ELF-1 (cell line): ENCODE measurements around the gene ENO3.
A peak's percentile ranks its signal among the peaks of the same experiment; 100 is the strongest.

Source experiments
- DNase-seq: peaks from one replicate; pipeline ENCODE4 v3.0.0-alpha.2; 2016; ENCODE audit warnings: low read depth, low spot score

ENO3 gene

DNA sequence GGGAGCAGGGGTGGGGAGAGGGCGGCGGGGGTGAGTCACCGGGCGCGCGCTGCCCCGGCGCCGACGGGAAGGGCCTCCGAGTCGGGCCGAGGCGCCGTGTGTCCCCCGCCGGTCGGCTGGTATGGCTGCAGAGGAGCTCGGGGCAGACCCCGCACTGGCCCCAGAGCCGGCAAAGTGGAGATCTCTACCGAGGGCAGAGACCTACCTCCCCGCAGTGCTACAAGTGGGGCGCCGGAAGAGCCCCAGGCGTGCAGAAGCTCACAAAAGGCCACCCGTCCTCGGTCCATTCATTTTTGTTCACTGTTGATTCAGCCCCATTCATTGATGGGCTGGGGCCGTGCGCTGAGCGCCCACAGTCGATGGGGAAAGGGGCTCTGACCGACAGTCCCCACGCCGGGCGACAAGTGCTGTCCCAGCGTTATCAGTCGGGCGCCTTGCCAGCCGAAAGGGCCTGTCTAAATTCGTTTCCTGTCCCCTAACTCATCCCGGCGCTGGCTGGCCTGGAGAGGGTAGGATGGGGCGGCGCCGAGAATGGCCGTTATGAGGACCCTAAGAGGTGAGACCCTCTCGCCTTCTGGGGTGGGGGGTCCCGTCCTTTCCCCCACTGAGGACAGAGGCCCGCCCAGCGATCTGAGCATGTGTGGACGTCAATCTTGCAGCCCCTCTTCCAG, 709 bp upstream of the ENO3 start:
- DNase-seq = peak; percentile 72

DNA sequence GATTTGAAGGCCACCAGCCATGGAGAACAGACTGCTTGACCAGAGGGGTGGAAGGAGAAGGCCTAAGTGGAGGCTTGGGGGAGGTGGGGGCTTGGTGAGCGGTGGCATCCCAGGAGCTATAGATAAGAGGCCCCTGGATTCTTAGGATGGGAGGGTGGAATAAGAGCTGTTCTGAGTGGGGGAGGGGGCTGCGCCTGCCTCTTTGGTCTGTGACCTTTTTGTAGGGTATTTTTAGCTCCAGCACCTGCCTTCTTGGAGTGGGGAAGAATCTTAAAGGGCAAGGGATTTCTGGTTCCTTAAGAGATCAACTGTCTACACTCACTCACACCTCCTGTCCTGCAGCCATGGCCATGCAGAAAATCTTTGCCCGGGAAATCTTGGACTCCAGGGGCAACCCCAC, 567 bp downstream of the ENO3 start:
- peak; percentile 29 for DNase-seq

- DNase-seq = no peak
Measured at GRCh38 chr17:4953451-4953961, 2.6 kb downstream of the ENO3 start.

DNA sequence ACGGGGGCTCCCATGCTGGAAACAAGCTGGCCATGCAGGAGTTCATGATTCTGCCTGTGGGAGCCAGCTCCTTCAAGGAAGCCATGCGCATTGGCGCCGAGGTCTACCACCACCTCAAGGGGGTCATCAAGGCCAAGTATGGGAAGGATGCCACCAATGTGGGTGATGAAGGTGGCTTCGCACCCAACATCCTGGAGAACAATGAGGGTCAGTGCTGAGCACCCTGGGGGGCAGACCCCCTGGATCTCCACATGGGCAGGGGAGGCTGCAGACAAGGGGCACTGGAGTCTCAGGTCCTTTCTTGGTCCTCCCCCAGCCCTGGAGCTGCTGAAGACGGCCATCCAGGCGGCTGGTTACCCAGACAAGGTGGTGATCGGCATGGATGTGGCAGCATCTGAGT, 4.2 kb downstream of the ENO3 start:
- no peak for DNase-seq

GRCh38 chr17:4956493-4957061, 5.7 kb downstream of the ENO3 start:
- peak; percentile 41 for DNase-seq

GRCh38 chr17:4958102-4958501, 7.2 kb downstream of the ENO3 start:
- no peak for DNase-seq

GRCh38 chr17:4959261-4959965, 8.5 kb downstream of the ENO3 start:
- DNase-seq = peak; percentile 47

DNA sequence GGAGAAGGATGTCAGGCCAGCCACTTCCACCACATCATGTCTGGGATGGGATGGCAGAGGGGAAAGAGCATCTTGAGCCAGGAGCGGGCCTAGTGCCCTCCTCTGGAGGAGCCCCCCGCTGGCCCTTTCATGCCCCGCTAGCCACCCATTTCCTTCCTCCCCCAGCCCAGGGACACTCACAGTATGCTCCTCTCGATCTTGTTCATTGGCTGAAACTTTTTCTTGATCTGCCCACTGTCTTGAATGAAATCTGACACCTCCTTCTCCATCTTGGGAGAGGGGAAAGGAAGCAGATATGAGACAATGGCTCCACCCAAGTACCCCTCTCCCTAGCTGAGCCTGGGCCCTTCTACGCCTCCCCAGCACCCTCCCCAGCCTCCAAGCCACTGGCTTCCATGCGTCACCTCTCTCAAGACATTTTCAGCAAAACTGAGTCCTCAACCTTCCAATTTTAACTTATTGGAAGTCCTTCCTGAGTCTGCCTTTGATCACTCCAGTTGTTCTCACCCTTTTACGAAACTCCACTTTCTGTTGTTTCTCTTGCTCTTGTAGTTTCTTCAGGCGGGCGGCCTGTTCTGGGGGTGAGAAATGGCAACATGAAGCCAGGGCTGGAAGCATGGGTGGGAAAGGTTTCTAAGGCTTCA, 9.5 kb downstream of the ENO3 start:
- peak; percentile 32 for DNase-seq

DNA sequence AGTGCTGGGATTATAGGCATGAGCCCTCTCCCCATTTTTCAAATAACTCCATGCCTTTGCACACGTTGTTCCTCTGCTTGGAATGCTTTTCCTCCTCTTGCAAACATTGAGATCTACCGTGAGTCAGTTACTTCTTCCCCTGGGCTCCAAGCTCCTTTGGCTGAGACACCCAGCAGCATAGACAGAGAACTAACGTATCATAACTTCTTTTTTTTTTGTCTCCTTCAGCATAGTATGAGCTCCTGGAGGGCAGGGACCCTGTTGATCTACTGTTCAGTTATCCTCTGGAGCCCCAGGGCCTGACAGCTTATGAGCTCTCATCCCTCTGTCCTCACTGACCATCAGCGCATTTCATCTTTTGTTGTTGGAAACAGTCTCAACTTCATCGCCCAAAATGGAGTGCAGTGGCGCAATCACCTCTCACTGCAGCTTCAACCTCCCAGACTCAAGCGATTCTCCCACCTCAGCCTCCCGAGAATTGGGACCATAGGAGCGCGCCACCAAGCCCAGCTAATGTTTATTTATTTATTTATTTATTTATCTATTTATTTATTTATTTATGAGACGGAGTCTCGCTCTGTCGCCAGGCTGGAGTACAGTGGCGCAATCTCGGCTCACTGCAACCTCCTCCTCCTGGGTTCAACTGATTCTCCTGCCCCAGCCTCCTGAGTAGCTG, 14.5 kb downstream of the ENO3 start:
- no peak for DNase-seq

DNA sequence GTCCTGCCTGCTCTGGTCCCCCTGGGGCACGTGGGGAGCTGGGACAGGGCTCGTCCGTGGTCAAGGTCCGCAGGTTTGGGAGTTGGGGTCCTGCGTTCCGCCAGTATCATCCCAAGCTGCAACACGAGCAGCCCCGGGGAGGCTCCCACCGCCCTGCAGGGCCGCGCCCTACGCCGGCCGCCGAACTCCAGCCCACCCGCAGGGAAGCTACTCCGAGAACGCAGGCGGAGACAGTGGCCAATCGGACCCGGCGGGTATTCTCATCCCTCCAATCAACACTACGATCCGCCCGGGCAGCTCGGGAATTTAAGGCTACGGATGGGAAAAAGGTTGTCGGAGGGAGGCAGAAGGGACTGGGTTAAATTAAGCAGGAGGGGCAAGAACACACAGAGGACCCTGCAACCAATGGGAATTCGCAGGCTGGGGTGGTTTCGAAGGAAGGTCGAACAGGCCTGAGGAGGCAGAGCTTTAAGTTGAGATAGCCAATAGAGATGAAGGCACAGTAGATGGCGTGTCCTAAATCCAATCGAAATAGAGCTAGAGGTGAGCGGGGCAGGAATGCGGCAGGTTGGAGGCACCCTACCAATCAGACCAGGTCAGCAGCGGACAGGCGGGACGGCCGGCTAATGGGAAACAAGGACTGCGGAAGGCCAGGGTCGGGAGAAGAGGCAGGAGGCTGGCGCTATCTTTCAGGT, 16.1 kb downstream of the ENO3 start:
- DNase-seq = peak; percentile 100

GRCh38 chr17:4967539-4968485, 16.9 kb downstream of the ENO3 start, which contains the start of gene SPAG7:
TSS of gene SPAG7 (minus strand) at chr17:4967817. CDS start at chr17:4967804, 13 bp downstream.
- peak; percentile 99 for DNase-seq

GRCh38 chr17:4968486-4969046, 17.6 kb downstream of the ENO3 start:
- DNase-seq = peak; percentile 68

- peak; percentile 56 for DNase-seq
Measured at GRCh38 chr17:4969047-4969550, 18.2 kb downstream of the ENO3 start.

- DNase-seq = no peak
Measured at GRCh38 chr17:4969551-4970173, 18.7 kb downstream of the ENO3 start.

DNA sequence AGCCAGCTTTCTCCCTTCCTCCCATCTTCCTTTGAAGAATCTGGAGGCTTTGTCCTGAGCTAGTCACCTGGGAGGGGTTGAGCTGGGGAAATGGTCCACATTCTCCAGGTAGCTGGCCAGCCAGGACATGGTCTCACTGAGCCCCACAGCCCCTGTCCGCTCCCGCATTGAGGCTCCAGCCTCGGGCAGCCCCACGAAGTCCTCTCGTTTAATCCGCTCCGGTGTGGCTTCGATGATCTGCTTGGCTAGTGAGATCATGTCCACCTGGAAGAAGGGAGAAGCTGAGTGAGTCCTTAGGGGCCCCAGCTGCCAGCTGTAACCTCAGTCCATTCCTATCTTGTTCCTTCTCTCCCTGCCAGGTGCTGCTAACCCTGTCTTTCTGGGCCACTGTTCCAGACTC, 19.4 kb downstream of the ENO3 start:
- DNase-seq = no peak

DNA sequence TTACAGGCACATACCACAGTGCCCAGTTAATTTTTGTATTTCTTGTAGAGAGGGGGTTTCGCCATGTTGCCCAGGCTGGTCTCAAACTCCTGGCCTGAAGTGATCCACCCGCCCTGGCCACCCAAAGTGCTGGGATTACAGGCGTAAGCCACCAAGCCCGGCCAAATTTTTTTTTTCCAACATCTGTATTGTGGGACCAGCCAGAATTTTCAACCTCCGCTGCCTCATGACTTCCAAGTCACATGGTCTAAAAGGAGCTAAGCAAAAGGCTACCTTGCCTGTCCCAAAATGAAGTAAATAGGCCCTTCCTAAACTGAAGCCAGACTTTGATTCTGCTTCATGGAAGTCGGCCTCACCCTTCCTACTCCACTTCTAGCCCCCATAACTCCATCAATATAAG, 20.9 kb downstream of the ENO3 start:
- no peak for DNase-seq

GRCh38 chr17:4972322-4972721, 21.4 kb downstream of the ENO3 start:
- DNase-seq = no peak

GRCh38 chr17:4972752-4973151, 21.8 kb downstream of the ENO3 start:
- no peak for DNase-seq
